HG03342 (cell line): ENCODE results near the gene CGB8.
A peak's percentile ranks its signal among the peaks of the same experiment; 100 is the strongest.
"Not testable (repeated sequence)": the region's sequence is repeated elsewhere in the genome, so short reads cannot be mapped to it uniquely, and the experiment has no call there.

Experiments
- ATAC-seq: cut with Tn5 transposase; IDR thresholded peaks from one replicate; pipeline ENCODE4 v1.9.1; 2021; ENCODE audit warnings: mild to moderate bottlenecking, moderate library complexity; ENCODE audit not compliant: unreplicated experiment

Gene CGB8

GRCh38 chr19:49036815-49037214, 12.1 kb downstream of the CGB8 start, which contains the start of gene CGB1:
CGB1 (minus strand) TSS chr19:49036895; CDS start chr19:49036711, 184 bp downstream.
- not testable (repeated sequence) for ATAC-seq

GRCh38 chr19:49031642-49032301, 17.1 kb downstream of the CGB8 start, which contains the start of gene CGB2:
CGB2 (plus strand) TSS chr19:49031890; CDS start chr19:49032096, 206 bp downstream.
- ATAC-seq: not testable (repeated sequence)

- not testable (repeated sequence) for ATAC-seq
Observed at GRCh38 chr19:49030323-49030722, 18.6 kb downstream of the CGB8 start.

GRCh38 chr19:49029749-49030148, 19.2 kb downstream of the CGB8 start:
- not testable (repeated sequence) for ATAC-seq

- not testable (repeated sequence) for ATAC-seq
Observed at GRCh38 chr19:49028686-49029085, 20.2 kb downstream of the CGB8 start.

GRCh38 chr19:49025599-49025998, 23.3 kb downstream of the CGB8 start:
- ATAC-seq: not testable (repeated sequence)

- ATAC-seq: not testable (repeated sequence)
Observed at GRCh38 chr19:49025088-49025487, 23.8 kb downstream of the CGB8 start.

- ATAC-seq: not testable (repeated sequence)
Observed at GRCh38 chr19:49024233-49024632, 24.7 kb downstream of the CGB8 start, which contains the start of gene CGB3. CGB3 (minus strand) TSS chr19:49024333; CDS start chr19:49023971, 362 bp downstream.

- ATAC-seq: no peak
Observed at GRCh38 chr19:49022116-49022515, 26.8 kb downstream of the CGB8 start.

GRCh38 chr19:49020931-49021895, 27.7 kb downstream of the CGB8 start:
- no peak for ATAC-seq

- no peak for ATAC-seq
Observed at GRCh38 chr19:49020342-49020741, 28.6 kb downstream of the CGB8 start.

- ATAC-seq: no peak
Observed at GRCh38 chr19:49019242-49019932, 29.5 kb downstream of the CGB8 start.

- not testable (repeated sequence) for ATAC-seq
Observed at GRCh38 chr19:49018388-49019241, 30.3 kb downstream of the CGB8 start.

- peak; percentile 47 for ATAC-seq
Observed at GRCh38 chr19:49017666-49018351, 31.1 kb downstream of the CGB8 start.

GRCh38 chr19:49017041-49017665, 31.8 kb downstream of the CGB8 start, which contains the start of gene LHB:
LHB (minus strand) TSS chr19:49017091; CDS start chr19:49017081, 10 bp downstream.
- ATAC-seq: no peak

GRCh38 chr19:49016067-49016839, 32.7 kb downstream of the CGB8 start:
- no peak for ATAC-seq

- no peak for ATAC-seq
Observed at GRCh38 chr19:49014870-49015255, 34.0 kb downstream of the CGB8 start.
